WI38 (cell line): ENCODE data around the gene ISG15.

ENCODE experiments used
- H3K4me3 ChIP-seq: 2 replicates; pipeline ENCODE4 v1.5.1; 2011; ENCODE audit warnings: low read depth, mild to moderate bottlenecking, control low read depth, low read length
- CTCF ChIP-seq: IDR thresholded peaks from 2 replicates; pipeline ENCODE4 v1.5.1; 2012; ENCODE audit warnings: low read depth, mild to moderate bottlenecking, control low read depth, low read length

The ISG15 gene

GRCh38 chr1:1041092-1041523 lies 27.8 kb downstream of the ISG15 start:
- TF ChIP-seq CTCF: no peak
- no peak overlapping the region for H3K4me3 ChIP-seq

DNA sequence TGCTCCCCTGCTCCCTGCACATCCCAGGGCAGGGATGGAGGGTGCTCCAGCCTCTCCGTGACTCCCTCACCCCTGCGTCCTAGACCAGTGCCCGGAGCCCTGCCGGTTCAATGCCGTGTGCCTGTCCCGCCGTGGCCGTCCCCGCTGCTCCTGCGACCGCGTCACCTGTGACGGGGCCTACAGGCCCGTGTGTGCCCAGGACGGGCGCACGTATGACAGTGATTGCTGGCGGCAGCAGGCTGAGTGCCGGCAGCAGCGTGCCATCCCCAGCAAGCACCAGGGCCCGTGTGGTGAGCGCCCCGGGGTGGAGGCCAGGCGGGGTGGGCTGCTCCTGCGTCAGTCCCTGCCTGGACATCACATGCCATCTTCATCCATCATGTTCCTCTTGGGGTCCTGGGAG lies 28.6 kb downstream of the ISG15 start:
- no peak for TF ChIP-seq CTCF
- no peak overlapping the region for H3K4me3 ChIP-seq

GRCh38 chr1:1042835-1043234 lies 29.5 kb downstream of the ISG15 start:
- no peak for TF ChIP-seq CTCF
- no peak overlapping the region for H3K4me3 ChIP-seq

DNA sequence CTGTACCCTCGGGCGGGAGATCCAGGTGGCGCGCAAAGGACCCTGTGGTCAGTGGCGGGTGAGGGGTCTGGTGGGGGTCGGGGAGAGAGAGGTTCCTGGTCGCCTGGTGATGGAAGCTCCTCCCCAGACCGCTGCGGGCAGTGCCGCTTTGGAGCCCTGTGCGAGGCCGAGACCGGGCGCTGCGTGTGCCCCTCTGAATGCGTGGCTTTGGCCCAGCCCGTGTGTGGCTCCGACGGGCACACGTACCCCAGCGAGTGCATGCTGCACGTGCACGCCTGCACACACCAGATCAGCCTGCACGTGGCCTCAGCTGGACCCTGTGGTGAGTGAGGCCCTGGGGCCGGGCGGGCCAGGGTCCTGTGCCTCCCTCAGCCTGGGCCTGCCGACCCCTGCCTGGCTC lies 30.1 kb downstream of the ISG15 start:
- TF ChIP-seq CTCF: no peak
- H3K4me3 ChIP-seq: no peak overlapping the region

- no peak for TF ChIP-seq CTCF
These were observed 30.6 kb downstream of the ISG15 start for GRCh38 chr1:1043921-1044320.

GRCh38 chr1:1044455-1045078 lies 31.3 kb downstream of the ISG15 start:
- no peak overlapping the region for H3K4me3 ChIP-seq
- no peak for TF ChIP-seq CTCF

More at GRCh38 chr1:1043921-1044320, 30.6 kb downstream of the ISG15 start:
- H3K4me3 ChIP-seq: no peak overlapping the region

DNA sequence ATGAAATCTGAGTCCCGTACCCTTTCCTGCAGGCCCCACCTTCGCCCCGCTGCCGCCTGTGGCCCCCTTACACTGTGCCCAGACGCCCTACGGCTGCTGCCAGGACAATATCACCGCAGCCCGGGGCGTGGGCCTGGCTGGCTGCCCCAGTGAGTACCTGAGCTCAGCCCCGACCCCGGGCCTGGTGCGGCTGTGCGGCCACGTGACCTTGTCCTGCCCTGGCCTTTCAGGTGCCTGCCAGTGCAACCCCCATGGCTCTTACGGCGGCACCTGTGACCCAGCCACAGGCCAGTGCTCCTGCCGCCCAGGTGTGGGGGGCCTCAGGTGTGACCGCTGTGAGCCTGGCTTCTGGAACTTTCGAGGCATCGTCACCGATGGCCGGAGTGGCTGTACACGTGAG lies 31.8 kb downstream of the ISG15 start:
- no peak for TF ChIP-seq CTCF
- H3K4me3 ChIP-seq: no peak overlapping the region
